ENCODE data around the gene LGALS4.
"Not testable (repeated sequence)": the region's sequence is repeated elsewhere in the genome, so short reads cannot be mapped to it uniquely, and the experiment has no call there.

DNA sequence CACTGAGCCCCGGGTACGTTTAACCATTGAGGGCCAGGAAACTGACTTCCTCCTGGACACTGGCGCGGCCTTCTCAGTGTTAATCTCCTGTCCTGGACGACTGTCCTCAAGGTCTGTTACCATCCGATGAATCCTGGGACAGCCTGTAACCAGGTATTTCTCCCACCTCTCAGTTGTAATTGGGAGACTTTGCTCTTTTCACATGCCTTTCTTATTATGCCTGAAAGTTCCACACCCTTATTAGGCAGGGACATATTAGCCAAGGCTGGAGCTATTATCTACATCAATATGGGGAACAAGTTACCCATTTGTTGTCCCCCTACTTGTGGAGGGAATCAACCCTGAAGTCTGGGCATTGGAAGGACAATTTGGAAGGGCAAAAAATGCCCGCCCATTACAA is 13.2 kb upstream of the LGALS4 start:
- not testable (repeated sequence) for TF ChIP-seq POLR2AphosphoS5 (IDR thresholded peaks at IDR 0.05; ENCODE audit: borderline replicate concordance, low read depth, low read length); FOXP2 (optimal IDR thresholded peaks at IDR 0.05; ENCODE audit: control extremely low read depth, extremely low read length, insufficient read depth)

Measured in SK-N-MC (cell line).